IPS DF 6.9 (cell line): ENCODE data around the gene CCDC73.

Source experiments
- DNase-seq: peaks from one replicate; pipeline ENCODE4 v3.0.0-alpha.2; 2013; ENCODE audit warnings: low read depth, low spot score
- H3K27ac ChIP-seq: one replicate; pipeline ENCODE4 v1.5.1; 2013; ENCODE audit warnings: low read length, control low read depth
- H3K27me3 ChIP-seq: 2 replicates; pipeline ENCODE4 v1.6.1; 2013; ENCODE audit warnings: mild to moderate bottlenecking, low read length; ENCODE audit not compliant: control insufficient read depth, insufficient read depth
- H3K36me3 ChIP-seq: 2 replicates; pipeline ENCODE4 v1.6.1; 2013; ENCODE audit warnings: low read length; ENCODE audit not compliant: control insufficient read depth, insufficient read depth
- H3K4me1 ChIP-seq: 2 replicates; pipeline ENCODE4 v1.6.1; 2013; ENCODE audit warnings: low read length; ENCODE audit not compliant: control insufficient read depth, insufficient read depth
- H3K4me3 ChIP-seq: 2 replicates; pipeline ENCODE4 v1.5.1; 2013; ENCODE audit warnings: mild to moderate bottlenecking, low read length
- H3K9me3 ChIP-seq: 2 replicates; pipeline ENCODE4 v1.6.1; 2013; ENCODE audit warnings: low read length, inconsistent platforms; ENCODE audit not compliant: control insufficient read depth, insufficient read depth
- WGBS: extraction: QIAGEN DNeasy Blood & Tissue Kit; methylation state at CpG from one replicate; pipeline ENCODE4 v1.1.7; 2013; ENCODE audit warnings: mixed read lengths, missing lambda C conversion rate; ENCODE audit not compliant: insufficient read length, insufficient coverage; 5-methylcytosine and 5-hydroxymethylcytosine counted together

The CCDC73 gene

GRCh38 chr11:32794439-32794838 is at the start of gene CCDC73:
Gene CCDC73 (minus strand): TSS chr11:32794662. CDS start chr11:32760243, 34,419 bp downstream.
- H3K27ac ChIP-seq: no peak within 1 kb of the TSS
- no CpG with 5 or more reads among the region's 12 CpGs for WGBS
- no peaks in the 10 kb centered on the region for H3K4me1 ChIP-seq
- DNase-seq: no peak
- no peaks in the 10 kb centered on the region for H3K9me3 ChIP-seq
- no peaks in the 10 kb centered on the region for H3K36me3 ChIP-seq
- H3K4me3 ChIP-seq: no peak within 1 kb of the TSS
- no peaks in the 10 kb centered on the region for H3K27me3 ChIP-seq

DNA sequence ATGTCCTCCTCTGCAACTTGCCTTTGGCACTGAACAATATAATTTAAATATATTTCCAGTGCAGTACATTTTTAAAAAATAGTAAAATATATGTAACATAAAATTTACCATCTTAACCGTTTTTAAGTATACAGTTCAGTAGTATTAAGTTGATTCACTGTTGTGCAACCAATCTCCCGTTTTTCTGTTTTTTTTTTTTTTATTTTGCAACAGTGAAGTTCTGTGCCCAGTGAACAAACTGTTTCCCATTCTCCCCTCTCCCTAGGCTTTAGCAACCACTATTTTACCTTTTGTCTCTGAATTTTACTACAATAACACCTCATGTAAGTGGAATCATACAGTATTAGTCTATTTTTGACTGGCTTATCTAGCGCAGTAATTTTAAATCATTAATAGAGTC is 49.1 kb upstream of the CCDC73 start:
- Histone ChIP-seq H3K27ac (no peak overlapping the region), H3K4me1 (no peaks in the 10 kb centered on the region), H3K9me3 (no peaks in the 10 kb centered on the region), H3K36me3 (no peaks in the 10 kb centered on the region), H3K4me3 (no peak overlapping the region), H3K27me3 (no peaks in the 10 kb centered on the region)
- no CpG with 5 or more reads among the region's 3 CpGs for WGBS
- no peak for DNase-seq

GRCh38 chr11:32840587-32840986 is 46.1 kb upstream of the CCDC73 start:
- no peak overlapping the region for H3K4me3 ChIP-seq
- no peaks in the 10 kb centered on the region for H3K4me1 ChIP-seq
- H3K36me3 ChIP-seq: no peaks in the 10 kb centered on the region
- DNase-seq: no peak
- H3K27ac ChIP-seq: no peak overlapping the region
- no peaks in the 10 kb centered on the region for H3K27me3 ChIP-seq
- no CpG with 5 or more reads among the region's 2 CpGs for WGBS
- no peaks in the 10 kb centered on the region for H3K9me3 ChIP-seq

GRCh38 chr11:32839308-32839707 is 44.8 kb upstream of the CCDC73 start:
- Histone ChIP-seq H3K4me1 (no peaks in the 10 kb centered on the region), H3K4me3 (no peak overlapping the region), H3K27ac (no peak overlapping the region), H3K27me3 (no peaks in the 10 kb centered on the region), H3K9me3 (no peaks in the 10 kb centered on the region), H3K36me3 (no peaks in the 10 kb centered on the region)
- WGBS: no CpG with 5 or more reads among the region's 2 CpGs
- no peak for DNase-seq

DNA sequence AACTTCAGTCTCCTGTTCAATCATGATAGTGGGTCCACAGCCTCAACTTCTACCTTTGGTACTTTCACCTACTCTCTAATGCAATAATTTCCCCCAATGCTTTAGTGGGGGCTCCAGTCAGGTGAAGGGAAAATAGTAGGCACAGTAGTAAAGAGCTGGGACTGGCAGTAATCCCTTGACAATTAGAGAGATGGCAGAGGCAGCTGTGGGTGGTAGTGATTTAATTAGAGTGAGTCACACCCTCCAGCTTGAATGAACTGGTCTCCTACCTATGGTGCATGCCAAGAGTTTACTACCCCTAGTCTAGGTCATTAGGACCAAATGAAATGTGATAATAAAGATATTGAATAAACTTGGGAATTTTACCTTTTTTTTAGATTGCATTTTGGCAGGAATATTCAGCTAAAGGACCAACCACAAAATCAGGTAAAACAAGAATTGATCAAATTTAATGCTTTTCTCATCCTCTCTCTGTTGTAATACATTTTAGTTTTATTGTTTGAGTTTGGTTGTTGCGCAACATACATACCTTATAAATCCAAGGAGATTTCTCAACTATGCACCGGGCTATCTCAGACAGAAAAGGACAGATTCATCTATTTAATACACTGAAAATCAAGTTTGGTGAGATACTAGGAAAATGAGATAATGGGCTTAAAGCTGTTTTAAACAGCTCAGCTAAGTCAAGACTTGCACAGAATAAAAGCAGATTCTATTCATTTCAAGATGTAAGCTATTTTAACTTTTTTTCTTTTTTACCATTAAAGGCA is 44.2 kb upstream of the CCDC73 start:
- no peak for DNase-seq
- WGBS: no CpG with 5 or more reads among the region's 2 CpGs
- H3K4me3 ChIP-seq: no peak overlapping the region
- H3K4me1 ChIP-seq: no peaks in the 10 kb centered on the region
- H3K36me3 ChIP-seq: no peaks in the 10 kb centered on the region
- no peaks in the 10 kb centered on the region for H3K9me3 ChIP-seq
- no peak overlapping the region for H3K27ac ChIP-seq
- no peaks in the 10 kb centered on the region for H3K27me3 ChIP-seq

DNA sequence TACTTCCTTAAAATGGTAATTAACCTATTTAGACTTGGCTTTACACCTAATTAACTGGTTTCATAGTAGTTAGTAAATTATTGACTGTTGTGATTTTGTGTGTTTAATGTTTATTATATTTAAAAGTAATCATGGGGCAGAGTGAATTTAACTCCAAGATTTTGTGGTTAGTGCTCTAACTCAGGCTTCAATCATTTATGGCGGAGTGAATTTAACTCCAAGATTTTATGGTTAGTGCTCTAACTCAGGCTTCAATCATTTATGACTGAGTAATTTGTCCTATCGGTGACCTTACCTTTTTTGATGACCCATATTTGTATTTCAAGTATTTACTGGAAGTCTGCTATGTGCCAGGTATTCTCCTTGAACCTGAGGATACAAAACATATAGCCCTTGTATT is 42.5 kb upstream of the CCDC73 start:
- Histone ChIP-seq H3K36me3 (no peaks in the 10 kb centered on the region), H3K27ac (no peak overlapping the region), H3K9me3 (no peaks in the 10 kb centered on the region), H3K4me3 (no peak overlapping the region), H3K4me1 (no peaks in the 10 kb centered on the region), H3K27me3 (no peaks in the 10 kb centered on the region)
- no CpG with 5 or more reads among the region's 2 CpGs for WGBS
- DNase-seq: no peak

DNA sequence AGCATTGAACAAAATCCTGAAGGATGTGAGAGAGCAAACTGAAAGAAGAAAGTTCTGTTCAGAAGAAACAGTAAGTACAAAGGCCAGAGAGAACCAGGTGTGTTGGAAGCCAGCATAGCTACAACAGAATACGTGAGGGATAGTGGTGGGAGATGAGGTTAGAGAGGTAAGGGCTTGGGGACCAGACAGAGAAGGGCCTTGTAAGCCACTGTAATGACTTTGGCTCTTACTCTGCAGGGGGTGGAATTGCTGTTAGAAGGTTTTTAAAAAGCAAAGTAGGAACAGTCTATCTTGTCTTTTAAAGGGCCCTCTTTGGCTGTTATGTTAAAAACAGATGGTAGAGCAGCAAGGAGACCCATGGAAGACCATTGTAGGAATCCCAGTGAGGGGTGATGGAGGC is 39.5 kb upstream of the CCDC73 start:
- no CpG with 5 or more reads among the region's 1 CpG for WGBS
- Histone ChIP-seq H3K36me3 (no peaks in the 10 kb centered on the region), H3K27ac (no peak overlapping the region), H3K4me1 (no peaks in the 10 kb centered on the region), H3K4me3 (no peak overlapping the region), H3K27me3 (no peaks in the 10 kb centered on the region), H3K9me3 (no peaks in the 10 kb centered on the region)
- DNase-seq: no peak

GRCh38 chr11:32831221-32831620 is 36.8 kb upstream of the CCDC73 start:
- Histone ChIP-seq H3K4me1 (no peaks in the 10 kb centered on the region), H3K4me3 (no peak overlapping the region), H3K27me3 (no peaks in the 10 kb centered on the region), H3K9me3 (no peaks in the 10 kb centered on the region), H3K36me3 (no peaks in the 10 kb centered on the region), H3K27ac (no peak overlapping the region)
- DNase-seq: no peak
- no CpG with 5 or more reads among the region's 3 CpGs for WGBS

DNA sequence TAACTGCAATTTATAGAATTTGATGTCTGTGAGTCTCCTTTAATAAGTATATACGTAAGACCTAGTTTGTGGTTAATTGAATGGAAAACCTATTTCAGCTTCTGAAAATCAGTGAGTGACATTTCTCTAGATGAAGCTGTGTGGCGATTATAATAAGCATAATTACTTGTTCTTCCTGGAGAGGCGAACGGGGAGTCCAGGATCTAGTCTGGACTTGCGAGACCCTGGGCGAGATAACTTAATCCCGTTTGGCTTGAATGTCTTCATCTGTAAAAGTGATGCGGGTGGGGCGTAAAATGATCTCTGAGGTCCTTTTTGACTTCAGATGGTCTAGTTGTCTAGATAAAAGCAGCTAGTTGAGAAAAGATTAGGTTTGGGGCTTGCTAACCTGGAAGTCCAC is 36.3 kb upstream of the CCDC73 start:
- no peak for DNase-seq
- Histone ChIP-seq H3K9me3 (no peaks in the 10 kb centered on the region), H3K27ac (no peak overlapping the region), H3K4me3 (no peak overlapping the region), H3K4me1 (no peaks in the 10 kb centered on the region), H3K36me3 (no peaks in the 10 kb centered on the region), H3K27me3 (no peaks in the 10 kb centered on the region)
- WGBS: no CpG with 5 or more reads among the region's 9 CpGs

DNA sequence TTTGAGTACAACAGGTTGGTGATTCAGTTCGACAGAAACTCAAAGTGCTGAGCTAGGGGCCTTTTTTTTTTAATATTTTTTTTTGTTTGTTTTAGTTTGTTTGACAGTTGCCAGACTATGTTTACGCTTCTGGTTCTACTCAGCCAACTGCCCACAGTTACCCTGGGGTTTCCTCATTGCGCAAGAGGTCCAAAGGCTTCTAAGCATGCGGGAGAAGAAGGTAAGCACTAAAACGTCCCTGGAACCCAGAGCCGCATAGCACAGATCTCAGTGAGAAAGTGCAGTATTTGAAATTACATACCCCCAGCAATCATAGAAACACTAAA is 35.9 kb upstream of the CCDC73 start:
- Histone ChIP-seq H3K9me3 (no peaks in the 10 kb centered on the region), H3K4me3 (peak overlapping the region; percentile 48; the same call in 1 of the 2 replicates), H3K27me3 (no peaks in the 10 kb centered on the region), H3K27ac (no peak overlapping the region), H3K36me3 (no peaks in the 10 kb centered on the region), H3K4me1 (no peaks in the 10 kb centered on the region)
- no peak for DNase-seq
- no CpG with 5 or more reads among the region's 6 CpGs for WGBS
